GM12878 (cell line): ENCODE data around the gene LAMA2. TPM values are rescaled to one million over a fixed set of nuclear protein-coding genes. Genes with fewer than 3 reads are reported as not detected.

Source experiments
- ATAC-seq: fragments of 200-7000 bp; cut with Tn5 transposase; 3 replicates; pipeline ENCODE4 v1.9.1; 2020; ENCODE audit warnings: mild to moderate bottlenecking, moderate library complexity
- BruUV-seq: library from RNA; stranded (reverse); fragments of 400-500 nt; replicated peaks from 2 replicates; lab custom pipeline; 2021; lab: Mats Ljungman, UMichigan
- CTCF ChIA-PET: fragments of 300-600 bp; sonication (Branson Sonifier 250); formaldehyde crosslinking; extraction: SDS; loops from one replicate; lab custom pipeline; 2021; ENCODE audit warnings: inconsistent platforms; lab: Yijun Ruan, JAX
- POLR2A ChIA-PET: fragments of 350-600 bp; formaldehyde crosslinking; extraction: SDS; loops from one replicate; lab custom pipeline; 2021; ENCODE audit warnings: inconsistent platforms; lab: Charles Lee
- RAD21 ChIA-PET: fragments of 300-600 bp; sonication (Branson Sonifier 250); formaldehyde crosslinking; loops from one replicate; lab custom pipeline; 2023; ENCODE audit warnings: antibody characterized with exemption; ENCODE audit not compliant: unreplicated experiment; lab: Charles Lee
- SMC1A ChIA-PET: fragments of 300-600 bp; sonication (Branson Sonifier 250); formaldehyde crosslinking; loops from one replicate; lab custom pipeline; 2023; ENCODE audit not compliant: unreplicated experiment, uncharacterized antibody; lab: Charles Lee
- DNase-seq: peaks from one replicate; pipeline ENCODE4 v3.0.0-alpha.2; 2011; ENCODE audit warnings: low read depth, low spot score
- FAIRE-seq: peaks from 3 replicates; lab custom pipeline; 2011; peaks lifted over from hg19 to GRCh38; lab: Jason Lieb, UNC
- H2AFZ ChIP-seq: 2 replicates; pipeline ENCODE4 v1.6.0; 2011; ENCODE audit warnings: low read depth, low read length, control low read depth; ENCODE audit not compliant: control insufficient read depth
- H3K27ac ChIP-seq: 2 replicates; pipeline ENCODE4 v1.5.1; 2011; ENCODE audit warnings: control low read depth; ENCODE audit not compliant: control insufficient read depth, insufficient read depth
- H3K27me3 ChIP-seq, 2 experiments: replicated peaks in 1 of 2; 2 replicates each; pipeline versions ENCODE4 v1.6.0 to v1.6.1; 2011; ENCODE audit warnings: low read length in 1 of 2; ENCODE audit not compliant: control insufficient read depth in 2 of 2, insufficient read depth in 2 of 2
- H3K36me3 ChIP-seq, 2 experiments: 2 replicates each; pipeline ENCODE4 v1.5.1; 2011; ENCODE audit warnings: low read length in 1 of 2; ENCODE audit not compliant: control insufficient read depth in 2 of 2, insufficient read depth in 2 of 2
- H3K4me1 ChIP-seq: 2 replicates; pipeline ENCODE4 v1.6.1; 2011; ENCODE audit warnings: mild to moderate bottlenecking, low read length, moderate library complexity, mixed read lengths; ENCODE audit not compliant: control insufficient read depth, insufficient read depth
- H3K4me2 ChIP-seq: 2 replicates; pipeline ENCODE4 v1.6.0; 2011; ENCODE audit warnings: control low read depth; ENCODE audit not compliant: control insufficient read depth, insufficient read depth
- H3K4me3 ChIP-seq: fragments of 200-600 bp; sonication (generic); 2 replicates; pipeline ENCODE4 v1.5.1; 2016
- H3K79me2 ChIP-seq: 2 replicates; pipeline ENCODE4 v1.6.0; 2011; ENCODE audit warnings: low read length; ENCODE audit not compliant: control insufficient read depth, insufficient read depth
- H3K9ac ChIP-seq: 2 replicates; pipeline ENCODE4 v1.8.0; 2011; ENCODE audit warnings: low read length, control low read depth, mixed read lengths; ENCODE audit not compliant: control insufficient read depth, insufficient read depth
- H3K9me3 ChIP-seq: replicated peaks from 3 replicates; pipeline ENCODE4 v1.5.1; 2011; ENCODE audit warnings: mild to moderate bottlenecking, low read length; ENCODE audit not compliant: control insufficient read depth, insufficient read depth
- H4K20me1 ChIP-seq: 2 replicates; pipeline ENCODE4 v1.6.0; 2011; ENCODE audit not compliant: control insufficient read depth, insufficient read depth
- BRCA1 ChIP-seq: IDR thresholded peaks from 2 replicates; pipeline ENCODE4 v1.6.1; 2011; ENCODE audit warnings: low read depth, low read length, improper control_type of control experiment
- CEBPZ ChIP-seq: fragments of 150-350 bp; IDR thresholded peaks from 2 replicates; pipeline ENCODE4 v1.6.1; 2016; ENCODE audit warnings: low read depth, low read length
- ELK1 ChIP-seq: IDR thresholded peaks from 2 replicates; pipeline ENCODE4 v1.6.1; 2012; ENCODE audit warnings: low read depth, low read length, improper control_type of control experiment
- EP300 ChIP-seq, 2 experiments: fragments of 150-350 bp in 1 of 2; IDR thresholded peaks; 2 replicates each; pipeline ENCODE4 v1.6.1; 2011 to 2012; ENCODE audit warnings: low read depth in 2 of 2, low read length in 2 of 2, borderline replicate concordance in 1 of 2, improper control_type of control experiment in 1 of 2, inconsistent platforms in 1 of 2; ENCODE audit not compliant: control insufficient read depth in 1 of 2
- ETV6 ChIP-seq, 2 experiments: fragments of 450-650 bp in 1 of 2; IDR thresholded peaks in 1 of 2; conservative IDR thresholded peaks in 1 of 2; 2 replicates each; pipeline ENCODE4 v1.6.1; 2014; ENCODE audit warnings: antibody characterized with exemption in 1 of 2, borderline replicate concordance in 1 of 2, low read depth in 1 of 2, mild to moderate bottlenecking in 1 of 2, moderate library complexity in 1 of 2
- HDAC2 ChIP-seq: fragments of 200-600 bp; sonication (generic); IDR thresholded peaks from 2 replicates; pipeline ENCODE4 v1.6.1; 2017
- PKNOX1 ChIP-seq: fragments of 450-650 bp; IDR thresholded peaks from 2 replicates; pipeline ENCODE4 v1.6.1; 2016; ENCODE audit warnings: mild to moderate bottlenecking
- POLR2AphosphoS5 ChIP-seq: IDR thresholded peaks from 2 replicates; pipeline ENCODE4 v1.6.1; 2011; ENCODE audit warnings: mild to moderate bottlenecking, low read length, inconsistent platforms
- POU2F2 ChIP-seq: IDR thresholded peaks from 3 replicates; pipeline ENCODE4 v1.6.1; 2011; ENCODE audit warnings: low read depth, mild to moderate bottlenecking, low read length, borderline replicate concordance
- WRNIP1 ChIP-seq: IDR thresholded peaks from 2 replicates; pipeline ENCODE4 v1.6.1; 2011; ENCODE audit warnings: low read depth, low read length, improper control_type of control experiment, borderline replicate concordance
- ZNF622 ChIP-seq: fragments of 450-650 bp; IDR thresholded peaks from 2 replicates; pipeline ENCODE4 v1.6.1; 2017; ENCODE audit warnings: mild to moderate bottlenecking, inconsistent platforms
- WGBS: methylation state at CpG from one replicate; pipeline ENCODE4 v1.1.6; 2016; ENCODE audit warnings: low lambda C conversion rate; ENCODE audit not compliant: insufficient replicate concordance, insufficient coverage; ENCODE audit errors: missing lambda C conversion rate; 5-methylcytosine and 5-hydroxymethylcytosine counted together
- in situ Hi-C: fragments of 300-500 bp; cut with MboI; formaldehyde crosslinking; loops from 9 replicates; pipeline ENCODE4 v1.14.3; 2018; ENCODE audit warnings: mixed read lengths
- intact Hi-C: fragments of 100-400 bp; cut with micrococcal nuclease; formaldehyde crosslinking; loops from one replicate; pipeline ENCODE4 v1.14.2; 2022; ENCODE audit not compliant: unreplicated experiment
- polyA plus RNA-seq, 11 experiments: library from polyadenylated mRNA; depleted of rRNA in 4 of 11; unstranded in 6 of 11; stranded (reverse) in 5 of 11; fragments of >200 nt; fragmentation: Nextera tagmentation in 4 of 11; fragmentation: Illumina TruSeq in 1 of 11; extraction: Ambion mirVana in 4 of 11; extraction: Trizol in 1 of 11; gene quantifications; 1 replicate in 1 of 11; 2 replicates in 10 of 11; pipeline versions ENCODE4 v1.2.1 to v1.2.3, GENCODE V29; 2011 to 2016; ENCODE audit warnings: inconsistent platforms in 2 of 11, missing spikeins in 2 of 11, low read depth in 1 of 11
- total RNA-seq, 4 experiments: library from RNA; depleted of rRNA in 3 of 4; stranded (reverse); fragments of >200 nt in 3 of 4; fragmentation: Illumina TruSeq in 1 of 4; extraction: Trizol in 1 of 4; gene quantifications; 2 replicates each; pipeline versions ENCODE4 v1.2.1 to v1.2.3, GENCODE V29; 2013 to 2021

LAMA2 gene
- total and polyA plus RNA-seq, 10 of the 15 experiments (the other 5 are each of a cell fraction or from before 2014, with no cell fraction given), result 0.04 to 2.0 (median 0.37) TPM; not detected in 1

GRCh38 chr6:129112591-129112990 is 229.7 kb downstream of the LAMA2 start:
- Histone ChIP-seq H3K27ac (no peak overlapping the region), H3K9ac (no peak overlapping the region), H3K9me3 (no peaks in the 10 kb centered on the region), H3K4me1 (no peaks in the 10 kb centered on the region), H2AFZ (no peak overlapping the region)
- no TSS peak for BruUV-seq
- DNase-seq (no peak), FAIRE-seq (no peak)
- CTCF ChIA-PET, result no interaction called here
- SMC1A ChIA-PET, result no interaction called here
- intact Hi-C loops, result no loop called here
- RAD21 ChIA-PET, result no interaction called here
- POLR2A ChIA-PET, result no interaction called here
- TF ChIP-seq ZNF622 (no peak), ELK1 (no peak), WRNIP1 (no peak)
- TF ChIP-seq, all 136 proteins: peak for 0
- Histone ChIP-seq H3K79me2 (no peaks in the 10 kb centered on the region), H3K4me2 (no peak overlapping the region), H3K4me3 (no peak overlapping the region), H3K27me3 (no peaks in the 10 kb centered on the region), H3K36me3 (no peaks in the 10 kb centered on the region), H4K20me1 (no peaks in the 10 kb centered on the region)
- in situ Hi-C loops, result no loop called here
- no peak for ATAC-seq

GRCh38 chr6:129113637-129114036 is 230.7 kb downstream of the LAMA2 start:
- intact Hi-C loops (no loop called here), in situ Hi-C loops (no loop called here)
- H3K27ac ChIP-seq, result no peak overlapping the region
- no peaks in the 10 kb centered on the region for H3K4me1 ChIP-seq
- no peak for DNase-seq
- ATAC-seq, result no peak
- no peaks in the 10 kb centered on the region for H3K79me2 ChIP-seq
- ChIA-PET CTCF (no interaction called here), SMC1A (no interaction called here), RAD21 (no interaction called here), POLR2A (no interaction called here)
- H2AFZ ChIP-seq, result no peak overlapping the region
- H3K9me3 ChIP-seq, result no peaks in the 10 kb centered on the region
- 0% methylated on average over 1 of the region's 1 CpG for WGBS
- H3K4me2 ChIP-seq, result no peak overlapping the region
- FAIRE-seq, result no peak
- BruUV-seq, result no TSS peak
- H3K4me3 ChIP-seq, result no peak overlapping the region
- H4K20me1 ChIP-seq, result no peaks in the 10 kb centered on the region
- no peak overlapping the region for H3K9ac ChIP-seq
- no peaks in the 10 kb centered on the region for H3K36me3 ChIP-seq
- no peaks in the 10 kb centered on the region for H3K27me3 ChIP-seq
- no peak for TF ChIP-seq BRCA1
- no peak for TF ChIP-seq CEBPZ
- no peak for TF ChIP-seq POLR2AphosphoS5
- TF ChIP-seq ELK1, result no peak
- TF ChIP-seq HDAC2, result no peak
- TF ChIP-seq EP300 (IDR thresholded peaks at IDR 0.05; ENCODE audit: borderline replicate concordance in 1 of 2, control insufficient read depth in 1 of 2, low read depth in 2 of 2, low read length in 2 of 2), result no peak
- TF ChIP-seq ETV6 (conservative IDR thresholded peaks at IDR 0.05 in 1 of 2, IDR thresholded peaks at IDR 0.05 in 1 of 2; ENCODE audit: borderline replicate concordance in 1 of 2, low read depth in 1 of 2), result no peak
- no peak for TF ChIP-seq POU2F2
- no peak for TF ChIP-seq PKNOX1
